Body of pancreas (tissue), 4 donors: ENCODE data around the gene YBX1. TPM values are rescaled to one million over a fixed set of nuclear protein-coding genes. Genes with fewer than 3 reads are reported as not detected.

Source experiments
- ATAC-seq: fragments of 150-250 bp; one replicate; pipeline ENCODE4 v1.9.1; 2016
- DNase-seq, 4 donors: peaks; one replicate each; pipeline ENCODE4 v3.0.0-alpha.2; 2019
- H3K27ac ChIP-seq, 4 donors: fragments of 200-600 bp; sonication (generic); 1 replicate in 3 of 4; 2 replicates in 1 of 4; pipeline versions ENCODE4 v1.5.1 to v1.6.1; 2016 to 2019; ENCODE audit warnings: mild to moderate bottlenecking in 1 of 4, mixed read lengths in 1 of 4, moderate library complexity in 1 of 4
- H3K27me3 ChIP-seq, 2 donors: fragments of 200-600 bp; sonication (generic); one replicate each; pipeline ENCODE4 v1.6.0; 2016; ENCODE audit warnings: mild to moderate bottlenecking in 1 of 2
- H3K36me3 ChIP-seq, 2 donors: fragments of 200-600 bp; sonication (generic); replicated peaks in 1 of 2; 2 replicates each; pipeline ENCODE4 v1.5.1; 2016; ENCODE audit warnings: low read depth in 2 of 2; ENCODE audit not compliant: insufficient read depth in 1 of 2
- H3K4me1 ChIP-seq: fragments of 200-600 bp; sonication (generic); one replicate; pipeline ENCODE4 v1.6.0; 2016
- H3K4me3 ChIP-seq, 2 donors: fragments of 200-600 bp; sonication (generic); 1 replicate in 1 of 2; 2 replicates in 1 of 2; pipeline ENCODE4 v1.5.1; 2016 to 2019
- H3K9me3 ChIP-seq, 3 donors: fragments of 200-600 bp; sonication (generic); 1 replicate in 2 of 3; 2 replicates in 1 of 3; pipeline ENCODE4 v1.5.1; 2016
- CTCF ChIP-seq, 7 experiments: fragments of 450-650 bp in 4 of 7; fragments of 200-600 bp in 3 of 7; sonication (generic) in 3 of 7; IDR thresholded peaks; one replicate each; pipeline ENCODE4 v1.5.1; 2016 to 2019; ENCODE audit warnings: antibody characterized with exemption in 7 of 7
- POLR2A ChIP-seq, 3 donors: fragments of 450-650 bp; IDR thresholded peaks; one replicate each; pipeline ENCODE4 v1.6.1; 2016; ENCODE audit warnings: antibody characterized with exemption in 3 of 3, mild to moderate bottlenecking in 2 of 3
- WGBS, 2 donors: methylation state at CpG; one replicate each; pipeline ENCODE4 v1.1.5; 2017; 5-methylcytosine and 5-hydroxymethylcytosine counted together
- intact Hi-C: fragments of 100-400 bp; cut with DNase I; formaldehyde crosslinking; loops from one replicate; pipeline ENCODE4 v1.15.1; 2023
- total RNA-seq, 2 donors: library from RNA; depleted of rRNA; stranded (reverse); fragments of >200 nt; gene quantifications; one replicate each; pipeline ENCODE4 v1.1.0, GENCODE V29; 2016

YBX1 gene
- total RNA-seq, 2 donors from 2014 or later = 131 to 170 TPM

DNA sequence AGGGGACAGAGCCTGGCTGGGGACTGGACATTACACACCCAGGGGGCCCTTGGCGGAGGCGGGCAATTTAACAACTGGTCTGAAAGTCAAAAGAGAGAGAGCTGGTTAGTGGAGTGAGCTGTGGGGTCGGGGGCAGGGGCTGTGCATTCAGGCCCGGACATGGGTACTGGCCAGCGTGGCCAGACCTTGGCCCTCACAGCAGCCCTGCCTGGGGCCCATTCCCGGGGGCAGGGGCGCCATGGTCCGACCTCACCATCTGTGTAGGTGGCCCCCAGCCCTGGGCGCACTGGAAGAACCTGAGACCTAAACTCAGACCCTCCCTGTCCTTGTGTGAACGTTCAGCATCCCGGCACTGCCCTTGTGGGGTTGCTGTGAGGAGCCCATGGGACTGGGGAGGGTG lies 52.8 kb downstream of the YBX1 start:
- no peaks in the 10 kb centered on the region for H3K27me3 ChIP-seq
- no peaks in the 10 kb centered on the region for H3K36me3 ChIP-seq
- H3K27ac ChIP-seq = no peak overlapping the region
- no peaks in the 10 kb centered on the region for H3K4me1 ChIP-seq
- TF ChIP-seq CTCF (IDR thresholded peaks at IDR 0.05) (no peak), POLR2A (IDR thresholded peaks at IDR 0.05) (no peak)
- ATAC-seq (no peak), DNase-seq (no peak)
- no peak overlapping the region for H3K4me3 ChIP-seq
- WGBS, 2 donors = 71 to 86% methylated on average over 9 to 11 of the region's 11 CpGs
- intact Hi-C loops = no loop called here
- H3K9me3 ChIP-seq = no peaks in the 10 kb centered on the region

DNA sequence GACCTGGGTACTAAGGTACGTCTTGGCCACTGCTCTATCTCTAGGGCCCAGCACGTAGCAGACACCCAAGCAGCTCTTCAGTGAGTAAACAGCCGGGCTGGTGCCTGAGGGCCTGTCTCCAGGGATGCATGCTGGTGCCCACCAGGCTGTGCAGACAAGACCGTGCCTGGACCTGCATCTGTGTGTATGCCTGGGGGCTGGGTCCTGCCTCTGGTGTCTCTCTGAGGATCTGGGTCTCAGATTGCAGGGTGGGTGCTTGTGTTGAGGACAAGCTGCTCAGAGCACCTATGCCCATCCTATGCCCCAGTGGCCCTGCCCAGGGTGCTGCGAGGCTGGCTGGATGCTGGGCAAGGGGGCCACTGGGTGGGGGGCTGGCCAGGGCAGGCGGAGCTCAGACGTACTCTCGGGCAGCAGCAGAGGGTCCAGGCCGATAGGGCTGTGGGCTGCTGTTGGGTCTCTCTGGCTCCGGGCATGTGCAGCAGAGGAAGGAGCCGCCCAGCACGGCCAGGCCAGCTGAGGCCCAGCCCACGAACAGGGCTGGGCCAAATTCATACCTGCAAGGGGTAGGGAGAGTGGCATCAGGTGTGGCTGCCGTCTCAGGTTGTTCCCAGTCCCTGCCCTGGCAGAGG lies 53.4 kb downstream of the YBX1 start:
- DNase-seq (no peak), ATAC-seq (no peak)
- H3K9me3 ChIP-seq = no peaks in the 10 kb centered on the region
- H3K4me3 ChIP-seq = no peak overlapping the region
- WGBS, 2 donors = 77 to 93% methylated on average over 3 to 13 of the region's 14 CpGs
- no peak for TF ChIP-seq CTCF (IDR thresholded peaks at IDR 0.05)
- no peak for TF ChIP-seq POLR2A (IDR thresholded peaks at IDR 0.05)
- no peaks in the 10 kb centered on the region for H3K4me1 ChIP-seq
- no peak overlapping the region for H3K27ac ChIP-seq
- H3K27me3 ChIP-seq = no peaks in the 10 kb centered on the region
- intact Hi-C loops = no loop called here
- H3K36me3 ChIP-seq = no peaks in the 10 kb centered on the region

GRCh38 chr1:42736152-42736551 lies 53.9 kb downstream of the YBX1 start:
- DNase-seq = no peak
- ATAC-seq = no peak
- intact Hi-C loops = no loop called here
- H3K4me1 ChIP-seq = no peaks in the 10 kb centered on the region
- H3K27ac ChIP-seq = no peak overlapping the region
- no peaks in the 10 kb centered on the region for H3K9me3 ChIP-seq
- no peaks in the 10 kb centered on the region for H3K27me3 ChIP-seq
- WGBS, 2 donors = 53 to 100% methylated on average over 2 to 3 of the region's 4 CpGs
- TF ChIP-seq POLR2A (IDR thresholded peaks at IDR 0.05) (no peak), CTCF (IDR thresholded peaks at IDR 0.05) (no peak)
- no peaks in the 10 kb centered on the region for H3K36me3 ChIP-seq
- no peak overlapping the region for H3K4me3 ChIP-seq

- no peak overlapping the region for H3K4me3 ChIP-seq
- H3K27ac ChIP-seq = no peak overlapping the region
- H3K4me1 ChIP-seq = no peaks in the 10 kb centered on the region
- DNase-seq (no peak), ATAC-seq (no peak)
- TF ChIP-seq POLR2A (IDR thresholded peaks at IDR 0.05) (no peak), CTCF (IDR thresholded peaks at IDR 0.05) (no peak)
- H3K36me3 ChIP-seq = no peaks in the 10 kb centered on the region
- H3K27me3 ChIP-seq = no peaks in the 10 kb centered on the region
- intact Hi-C loops = no loop called here
- H3K9me3 ChIP-seq = no peaks in the 10 kb centered on the region
- 88 to 93% methylated on average over 8 of the region's 8 CpGs for WGBS, 2 donors
These were observed 54.5 kb downstream of the YBX1 start for GRCh38 chr1:42736571-42737200.

DNA sequence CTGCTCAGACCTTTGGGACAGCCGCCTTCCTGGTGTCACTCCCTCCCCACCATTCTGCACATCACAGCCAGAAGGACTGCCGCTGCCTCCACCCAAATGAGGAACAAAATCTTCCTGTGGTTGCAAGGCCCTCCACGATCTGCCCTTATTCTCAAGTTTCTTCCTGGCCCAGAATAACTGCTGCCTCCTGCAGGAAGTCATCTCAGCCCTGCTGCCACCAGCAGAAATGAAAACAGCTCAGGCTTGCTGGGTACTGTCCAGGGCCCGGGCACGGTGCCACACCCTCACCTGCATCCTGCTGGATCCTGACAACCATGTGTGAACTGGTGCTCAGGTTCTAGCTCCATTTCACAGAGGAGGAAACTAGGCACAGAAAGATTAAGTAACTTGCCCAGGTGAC lies 55.0 kb downstream of the YBX1 start:
- Histone ChIP-seq H3K27ac (no peak overlapping the region), H3K27me3 (no peaks in the 10 kb centered on the region), H3K4me1 (no peaks in the 10 kb centered on the region), H3K4me3 (no peak overlapping the region), H3K36me3 (no peaks in the 10 kb centered on the region), H3K9me3 (no peaks in the 10 kb centered on the region)
- peak; percentile 65 for ATAC-seq
- peak in 3 of 7 experiments; percentile 11 to 23 (median 22) for TF ChIP-seq CTCF (IDR thresholded peaks at IDR 0.05)
- no peak for TF ChIP-seq POLR2A (IDR thresholded peaks at IDR 0.05)
- WGBS, 2 donors = 24 to 40% methylated on average over 5 of the region's 5 CpGs
- intact Hi-C loops = no loop called here
- peak; percentile 64 to 90 (median 80) for DNase-seq
